ENCODE results near the gene ARHGAP25.

Gene ARHGAP25

DNA sequence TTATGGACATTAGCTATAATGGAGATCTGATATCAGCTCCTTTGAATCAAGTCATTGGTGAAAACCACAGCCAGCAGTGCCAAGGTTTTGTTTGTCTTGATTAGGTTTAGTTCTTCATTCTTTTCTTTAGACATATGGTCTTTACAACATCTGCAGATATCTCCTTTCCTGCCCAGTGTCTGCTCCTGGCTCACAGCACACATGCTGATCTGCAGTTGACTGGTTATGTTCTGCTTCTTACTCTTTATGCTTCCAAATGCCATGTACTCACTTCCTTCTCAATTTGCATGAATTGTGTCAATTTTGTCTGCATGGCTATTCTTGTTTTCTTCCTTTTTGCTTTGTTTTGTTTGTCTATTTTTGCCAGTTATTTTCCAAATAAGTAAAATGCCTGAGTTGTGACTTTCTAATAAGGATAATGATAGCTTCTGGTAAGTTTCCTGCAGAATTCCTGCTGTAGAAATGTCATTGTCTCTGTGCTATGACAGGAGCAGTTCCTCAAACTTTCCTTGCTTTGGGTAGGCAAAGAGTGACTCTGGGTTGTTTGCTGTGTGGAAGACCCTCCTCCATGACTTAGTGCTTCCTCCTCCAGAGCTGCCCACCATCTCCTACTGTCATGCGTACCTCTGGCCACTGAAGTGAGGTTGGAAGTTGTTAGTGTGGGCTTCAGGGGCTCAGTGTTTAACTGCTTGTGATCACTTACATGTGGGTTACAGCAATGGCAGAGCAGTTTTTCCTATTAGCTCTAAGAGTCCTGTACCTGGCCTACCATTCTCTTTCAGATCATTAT lies 8.2 kb downstream of the ARHGAP25 start:
- DNase-seq (ENCODE audit: low read depth, low spot score): no peak

DNA sequence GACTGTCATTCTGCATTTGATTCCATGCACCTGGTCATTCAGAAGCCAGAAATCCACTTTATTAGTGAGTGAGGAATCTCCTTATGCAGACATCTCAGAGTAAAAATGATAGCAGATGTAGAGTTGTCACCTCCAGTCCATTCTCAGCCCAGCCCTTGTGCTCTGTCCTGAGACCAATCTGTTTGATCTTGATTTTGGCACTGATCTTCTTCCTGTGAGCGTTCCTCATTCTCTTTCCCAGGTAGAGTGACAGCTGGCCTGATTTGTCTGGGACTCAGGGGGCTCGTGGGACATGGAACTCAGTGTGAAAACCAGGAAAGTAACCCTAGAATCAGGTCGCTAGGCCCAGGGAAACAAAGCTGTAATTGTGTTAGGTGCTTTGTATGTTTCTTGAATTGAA lies 8.9 kb downstream of the ARHGAP25 start:
- DNase-seq (ENCODE audit: low read depth, low spot score): no peak

DNA sequence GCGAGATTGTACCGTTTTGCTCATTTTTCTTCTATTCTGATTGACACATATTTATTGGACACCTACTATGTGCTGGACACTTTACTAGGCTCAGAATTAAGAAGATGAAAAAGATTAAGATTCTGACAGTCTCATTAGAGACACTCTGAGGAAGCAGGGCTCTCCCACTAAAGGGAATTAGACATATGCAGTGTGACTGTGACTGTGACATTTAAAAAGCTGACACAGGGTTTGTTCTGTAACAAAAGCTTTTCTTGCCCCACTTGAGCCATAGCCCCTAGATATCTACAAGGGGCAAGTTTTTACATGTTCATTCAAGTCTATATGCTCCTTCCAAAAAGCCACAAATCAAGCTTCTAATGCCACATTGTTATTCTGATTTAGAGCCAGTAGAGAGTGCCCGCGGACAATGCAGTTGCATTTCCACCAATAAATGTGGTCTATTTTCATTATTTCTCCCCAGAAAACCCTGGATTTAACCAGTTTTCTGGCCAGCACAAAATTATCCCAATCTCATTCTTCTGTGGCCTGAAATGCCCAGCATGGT lies 9.8 kb downstream of the ARHGAP25 start:
- DNase-seq (ENCODE audit: low read depth, low spot score): no peak

DNA sequence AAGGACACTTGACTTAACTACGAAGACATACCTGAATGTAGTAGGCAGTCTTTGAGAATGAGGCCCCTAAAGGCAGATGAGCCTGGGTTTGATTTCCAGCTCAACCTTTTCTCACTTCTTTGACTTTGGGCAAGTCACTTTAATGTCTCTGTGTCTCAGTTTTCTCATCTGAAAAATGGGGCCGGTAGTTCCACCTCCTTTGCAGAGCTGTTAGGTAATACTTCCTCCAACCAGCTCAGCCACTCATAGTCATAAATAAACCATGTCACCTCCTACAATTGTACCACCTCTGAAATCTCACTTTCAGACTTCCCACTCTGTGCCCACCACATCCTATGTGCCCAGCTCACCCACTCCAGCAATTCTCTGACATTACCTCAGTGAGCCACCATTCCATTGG lies 10.4 kb downstream of the ARHGAP25 start:
- DNase-seq (ENCODE audit: low read depth, low spot score): no peak

DNA sequence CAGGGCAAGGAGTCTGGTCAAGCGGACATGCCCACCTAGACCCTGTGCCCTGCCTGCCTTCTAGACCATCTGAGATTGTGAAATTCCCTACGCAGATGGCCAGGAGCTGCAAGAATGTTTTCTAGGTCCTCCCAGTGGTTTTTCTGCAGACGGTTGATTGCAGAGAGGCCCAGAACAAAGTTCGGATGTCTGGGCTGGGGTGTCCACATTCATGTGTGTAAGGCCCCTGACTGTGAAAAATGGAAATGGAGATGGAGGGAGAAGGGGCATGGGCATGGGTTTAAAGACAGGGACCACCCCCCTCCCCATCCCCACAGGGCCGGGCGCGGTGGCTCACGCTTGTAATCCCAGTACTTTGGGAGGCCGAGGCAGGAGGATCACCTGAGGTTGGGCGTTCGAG lies 11.8 kb downstream of the ARHGAP25 start:
- no peak for DNase-seq (ENCODE audit: low read depth, low spot score)

DNA sequence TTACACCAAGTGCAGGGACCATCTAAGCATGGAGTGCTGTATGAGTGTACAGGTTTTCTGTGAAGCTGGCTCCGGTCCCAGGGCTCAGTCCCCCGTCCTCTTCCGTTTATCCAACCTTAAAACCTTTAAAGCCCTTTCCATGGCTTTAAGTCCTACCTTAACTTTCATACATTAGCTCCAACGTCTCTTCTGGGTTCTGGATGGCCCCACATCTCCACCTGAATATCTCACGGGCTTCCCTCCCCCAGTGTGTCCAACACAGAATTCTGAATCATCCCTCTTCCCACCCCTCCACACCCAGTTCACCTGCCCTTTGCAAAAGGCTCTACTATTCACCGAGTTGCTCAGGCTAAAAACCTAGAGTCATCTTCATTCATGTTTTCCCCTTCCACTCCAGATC lies 12.8 kb downstream of the ARHGAP25 start:
- DNase-seq (ENCODE audit: low read depth, low spot score): no peak

DNA sequence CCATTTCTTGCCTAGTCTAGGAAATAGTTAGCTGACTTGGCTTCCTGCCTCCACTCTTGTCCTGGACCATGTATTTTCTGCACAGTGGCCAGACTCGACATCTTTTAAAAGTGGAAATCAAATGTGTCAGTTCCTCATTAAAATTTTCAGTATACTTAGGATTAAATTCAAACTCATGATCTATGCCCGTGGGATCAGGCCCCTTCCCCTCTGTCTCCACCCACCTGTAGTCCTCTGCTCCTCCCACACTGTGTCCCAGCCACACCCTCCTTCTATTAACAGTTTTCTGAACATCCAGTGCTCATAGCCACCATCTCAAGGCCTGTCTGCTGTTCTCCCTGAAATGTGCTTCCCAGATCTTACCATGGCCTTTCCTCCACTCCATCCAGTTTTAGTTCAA lies 13.3 kb downstream of the ARHGAP25 start:
- no peak for DNase-seq (ENCODE audit: low read depth, low spot score)

DNA sequence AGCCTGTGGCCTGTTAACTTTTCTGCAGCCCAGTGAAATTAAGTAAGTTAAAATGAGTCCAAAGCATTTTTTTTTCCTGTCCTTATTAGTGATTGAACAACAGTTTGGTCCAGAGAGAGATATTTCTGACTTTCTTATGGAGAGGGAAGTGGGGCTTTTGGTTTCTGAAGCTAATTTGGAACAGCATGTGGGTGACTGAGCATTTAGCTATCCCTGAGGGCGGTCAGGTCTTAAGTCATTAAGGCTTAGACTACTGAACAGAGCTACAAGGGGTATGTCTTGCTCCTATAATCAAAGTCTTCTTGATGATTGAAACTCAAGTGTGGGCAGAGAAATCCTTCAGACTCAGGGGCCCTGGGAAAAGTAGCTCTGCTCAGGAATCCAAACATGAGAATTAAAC lies 14.0 kb downstream of the ARHGAP25 start:
- no peak for DNase-seq (ENCODE audit: low read depth, low spot score)

DNA sequence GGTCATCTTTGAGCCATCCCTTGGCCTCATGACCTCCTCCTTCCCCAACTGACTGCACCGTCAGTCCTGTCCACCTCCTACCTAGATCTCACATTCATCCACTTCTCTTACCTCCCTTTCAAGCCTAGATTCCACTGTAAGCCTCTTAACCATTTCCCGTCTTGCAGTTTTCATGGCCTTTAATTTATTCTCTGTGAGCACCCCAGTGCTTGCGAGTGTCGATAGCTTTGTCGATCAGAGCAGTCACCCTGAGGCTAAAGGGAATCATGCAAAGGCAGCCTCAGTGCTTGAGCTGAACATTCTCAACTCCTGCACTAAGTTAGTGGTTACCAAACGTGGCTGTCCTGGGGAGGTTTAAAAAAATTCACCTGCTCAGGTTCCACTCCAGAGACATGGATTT lies 14.7 kb downstream of the ARHGAP25 start:
- DNase-seq (ENCODE audit: low read depth, low spot score): no peak

DNA sequence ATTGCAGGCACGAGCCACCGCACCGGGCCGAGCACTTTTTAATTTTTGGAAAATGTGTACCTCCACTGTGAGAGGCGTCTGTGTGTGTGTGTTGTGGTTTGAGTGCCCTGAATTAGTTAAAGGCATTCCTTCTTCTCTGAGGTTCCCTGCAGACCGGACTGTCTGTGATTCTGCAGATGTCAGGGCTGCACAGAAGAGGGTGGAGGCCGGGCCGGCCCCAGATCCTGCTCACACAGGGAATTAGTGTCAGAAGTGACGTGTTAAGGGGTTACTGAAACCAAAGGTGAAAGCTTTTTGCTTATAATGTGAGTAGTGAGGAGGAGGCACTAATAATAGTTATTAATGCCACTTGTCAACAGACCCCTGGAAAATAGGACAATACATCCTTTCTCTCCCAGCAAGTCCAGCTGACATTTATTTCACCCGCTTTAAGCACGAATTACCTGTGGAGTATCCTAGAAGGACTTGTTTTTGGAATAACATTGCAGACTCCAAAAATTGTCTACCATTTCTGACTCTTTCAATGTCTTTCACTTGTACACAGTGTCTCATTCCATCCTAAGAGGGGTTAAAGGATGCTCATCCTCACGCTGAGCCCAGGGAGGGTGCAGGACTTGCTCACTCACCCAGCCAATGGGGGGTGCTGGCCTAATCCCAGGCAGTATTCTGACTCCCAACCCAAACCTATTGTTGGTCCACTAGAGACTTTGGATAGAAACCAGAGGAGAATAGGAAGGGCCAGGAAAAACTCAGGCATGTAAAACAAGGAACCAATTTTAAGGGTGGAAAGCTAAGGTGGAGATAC lies 16.2 kb downstream of the ARHGAP25 start:
- no peak for DNase-seq (ENCODE audit: low read depth, low spot score)

DNA sequence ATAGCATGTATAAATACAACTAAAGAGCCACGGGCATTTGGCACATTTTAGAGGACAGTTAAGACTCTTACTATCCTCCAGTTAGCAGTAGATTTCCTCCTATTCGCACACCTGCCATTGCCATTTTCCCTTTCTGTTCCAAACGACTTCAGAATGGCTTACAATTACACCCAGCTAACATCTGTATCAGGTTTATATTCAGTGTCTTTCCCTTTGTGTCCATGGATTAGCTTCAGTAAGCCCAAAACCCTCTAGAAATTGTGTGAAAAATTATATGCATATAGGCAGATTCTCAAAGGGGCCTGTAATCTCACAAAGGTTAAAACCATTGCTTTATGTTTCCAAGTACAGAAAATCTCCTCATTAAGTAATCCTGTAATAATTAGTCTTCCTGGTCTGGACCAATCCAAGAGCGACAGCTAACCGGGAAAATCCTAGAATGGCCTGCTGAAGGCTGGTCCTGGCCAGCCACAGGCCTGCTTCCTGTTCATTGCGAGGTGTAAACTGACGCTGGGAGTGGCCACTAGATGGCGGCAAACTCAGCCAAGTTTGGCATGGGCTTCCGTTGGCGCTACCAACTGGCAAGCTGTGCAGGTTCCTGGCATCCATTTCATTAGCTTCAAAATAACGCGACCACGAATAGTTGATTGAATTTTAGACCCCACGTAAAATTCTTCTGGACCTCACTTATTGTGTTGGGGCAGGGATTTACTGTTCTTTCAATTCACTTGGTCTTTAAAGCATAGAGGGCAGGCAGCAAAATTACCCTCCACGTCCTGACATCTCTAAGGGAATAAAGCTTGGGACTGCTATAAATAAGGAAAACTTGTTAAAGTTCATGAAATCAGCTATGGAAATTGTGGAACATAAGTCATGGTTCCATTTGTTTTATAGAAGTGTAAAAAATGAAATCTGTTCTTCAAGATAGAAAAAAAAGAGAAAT lies 17.1 kb downstream of the ARHGAP25 start:
- no peak for DNase-seq (ENCODE audit: low read depth, low spot score)

DNA sequence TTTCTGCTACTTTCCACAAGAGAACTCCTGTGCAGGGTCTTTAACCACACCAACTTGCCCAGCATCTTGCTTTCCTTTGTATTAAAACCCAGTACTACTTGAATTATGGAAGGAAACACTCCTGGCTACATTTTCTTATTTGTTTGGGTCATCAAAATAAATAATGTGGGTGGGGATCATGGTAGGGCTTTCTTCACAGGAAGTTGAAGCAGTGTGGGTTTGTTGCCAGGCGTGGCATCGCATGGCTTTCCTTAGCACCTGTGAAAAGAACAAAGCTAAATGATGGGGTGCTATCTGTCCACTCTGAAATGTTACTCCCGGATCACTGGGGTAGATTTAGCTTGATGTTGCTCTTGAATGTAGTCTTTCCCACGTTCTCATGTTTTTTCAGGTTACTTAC lies 18.7 kb downstream of the ARHGAP25 start:
- DNase-seq (ENCODE audit: low read depth, low spot score): no peak

DNA sequence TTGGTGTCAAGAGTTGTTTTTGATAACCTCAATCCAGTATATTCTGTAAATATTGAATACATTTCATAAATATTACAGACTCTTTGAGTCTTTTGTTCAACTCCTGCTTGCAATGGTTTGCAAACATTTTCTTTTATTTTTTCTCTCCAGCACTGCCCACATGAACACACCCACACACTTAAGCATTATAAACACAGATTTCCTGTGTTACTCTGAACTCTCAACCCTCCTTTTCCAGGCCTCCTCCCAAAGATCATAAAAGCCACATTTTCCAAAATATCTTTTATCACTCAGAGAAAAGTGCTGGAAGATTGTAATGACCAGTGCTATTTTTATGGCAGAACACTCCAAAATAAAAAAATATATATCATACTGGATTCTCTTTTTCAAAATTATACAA lies 20.5 kb downstream of the ARHGAP25 start:
- no peak for DNase-seq (ENCODE audit: low read depth, low spot score)

DNA sequence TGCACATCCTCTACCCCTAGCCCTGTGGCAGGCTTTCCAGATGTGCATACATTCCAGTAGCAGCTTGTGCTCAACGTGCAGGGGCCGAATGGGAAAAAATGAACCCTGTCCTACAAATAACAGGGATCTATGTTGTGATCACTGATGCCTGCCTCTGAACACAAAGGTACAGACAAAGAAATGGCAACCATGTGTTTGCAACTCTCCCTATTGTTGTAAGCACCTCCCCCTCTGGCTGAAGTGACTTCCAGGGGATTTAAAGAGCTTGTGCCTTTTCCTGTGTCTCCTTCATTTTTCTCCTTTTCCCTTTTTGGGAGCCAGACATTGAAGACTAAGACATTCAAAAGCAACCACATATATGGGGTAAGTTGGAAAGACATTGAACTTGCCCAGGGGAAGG lies 21.6 kb downstream of the ARHGAP25 start:
- DNase-seq (ENCODE audit: low read depth, low spot score): no peak

DNA sequence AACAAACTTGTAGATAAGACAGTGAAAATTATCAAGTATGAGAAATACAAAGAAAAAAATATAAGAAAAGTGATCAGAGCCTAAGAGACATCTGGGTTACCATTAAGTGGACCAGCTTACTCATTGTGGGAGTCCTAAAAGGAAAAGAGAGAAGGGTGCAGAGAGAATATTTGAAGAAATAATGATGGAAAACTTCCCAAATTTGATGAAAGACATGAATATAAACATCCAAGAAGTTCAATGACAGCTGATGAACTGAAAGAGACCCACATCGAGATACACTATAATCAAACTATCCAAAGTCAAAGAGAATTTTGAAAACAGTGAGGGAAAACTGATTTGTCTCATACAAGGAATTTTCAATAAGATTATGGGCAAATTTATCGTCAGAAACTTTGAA lies 22.5 kb downstream of the ARHGAP25 start:
- DNase-seq (ENCODE audit: low read depth, low spot score): no peak

DNA sequence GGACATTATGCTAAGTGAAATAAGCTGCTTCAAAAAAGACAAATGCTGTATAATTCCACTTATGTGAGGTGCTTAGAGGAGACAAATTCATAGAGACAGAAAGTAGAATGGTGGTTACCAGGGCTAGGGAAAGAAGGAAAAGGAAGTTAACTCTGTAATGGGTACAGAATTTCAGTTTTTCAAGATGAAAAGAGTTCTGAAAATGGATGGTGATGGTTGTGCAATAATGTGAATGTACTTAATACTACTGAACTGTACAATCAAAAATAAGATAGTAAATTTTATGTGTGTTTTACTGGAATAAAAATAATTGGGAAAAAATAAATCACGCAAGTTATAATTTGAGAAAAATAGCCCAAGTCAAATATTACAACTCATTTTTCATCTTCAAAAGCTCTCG lies 27.5 kb downstream of the ARHGAP25 start:
- DNase-seq (ENCODE audit: low read depth, low spot score): no peak

DNA sequence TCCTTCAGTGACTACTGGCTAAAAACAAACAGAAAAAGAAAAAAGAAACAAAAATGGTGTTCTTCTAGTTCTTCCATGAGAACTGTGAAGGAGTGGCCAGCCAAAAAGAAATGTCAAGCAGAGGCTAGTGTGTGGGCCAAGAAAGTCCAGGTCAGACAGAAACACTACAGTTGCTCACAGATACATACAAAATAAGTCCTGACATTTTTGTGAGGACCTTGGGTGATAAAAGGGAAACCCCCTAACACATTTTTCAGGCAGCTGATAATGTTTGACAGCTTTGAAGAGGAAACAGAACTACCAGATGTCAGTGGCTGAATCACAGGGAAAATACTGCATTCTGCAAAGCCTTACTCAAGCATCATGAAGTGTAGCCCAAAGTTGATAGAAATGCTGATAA lies 28.1 kb downstream of the ARHGAP25 start:
- no peak for DNase-seq (ENCODE audit: low read depth, low spot score)

DNA sequence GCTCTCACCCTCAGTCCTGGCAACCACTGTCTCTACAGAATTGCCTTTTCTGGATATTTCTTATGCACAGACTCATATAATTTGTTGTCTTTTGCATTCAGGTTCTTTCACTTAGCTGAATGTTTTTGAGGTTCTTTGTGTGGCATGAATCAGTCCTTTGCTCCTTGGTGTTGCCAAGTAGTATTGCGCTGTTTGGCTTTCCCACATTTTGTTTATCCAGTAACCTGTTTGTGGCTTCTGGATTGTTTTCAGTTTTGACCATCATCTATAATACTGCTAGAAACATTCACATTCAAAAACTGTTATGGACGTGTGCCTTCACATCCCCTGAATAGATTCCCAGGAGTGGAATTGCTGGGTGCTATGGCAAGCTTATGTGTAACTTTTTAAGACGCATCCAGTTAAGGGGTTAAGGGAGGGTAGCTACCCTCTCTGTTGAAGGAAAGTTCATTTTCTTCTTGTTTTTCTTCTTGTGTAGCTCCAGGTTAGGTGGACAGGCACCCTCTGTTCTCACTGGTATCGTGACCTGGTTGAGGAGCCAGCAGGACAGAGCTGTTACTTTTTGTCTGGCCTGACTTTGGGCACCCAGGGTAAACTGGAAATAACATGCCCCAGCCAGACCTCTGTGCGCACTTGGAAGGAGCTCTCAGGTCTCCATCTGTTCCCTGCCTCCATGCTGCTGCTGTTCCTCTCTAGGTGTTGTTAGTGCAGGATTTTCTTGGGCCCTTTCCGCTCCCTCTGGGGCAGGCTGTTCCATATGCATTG lies 29.6 kb downstream of the ARHGAP25 start:
- no peak for DNase-seq (ENCODE audit: low read depth, low spot score)

DNA sequence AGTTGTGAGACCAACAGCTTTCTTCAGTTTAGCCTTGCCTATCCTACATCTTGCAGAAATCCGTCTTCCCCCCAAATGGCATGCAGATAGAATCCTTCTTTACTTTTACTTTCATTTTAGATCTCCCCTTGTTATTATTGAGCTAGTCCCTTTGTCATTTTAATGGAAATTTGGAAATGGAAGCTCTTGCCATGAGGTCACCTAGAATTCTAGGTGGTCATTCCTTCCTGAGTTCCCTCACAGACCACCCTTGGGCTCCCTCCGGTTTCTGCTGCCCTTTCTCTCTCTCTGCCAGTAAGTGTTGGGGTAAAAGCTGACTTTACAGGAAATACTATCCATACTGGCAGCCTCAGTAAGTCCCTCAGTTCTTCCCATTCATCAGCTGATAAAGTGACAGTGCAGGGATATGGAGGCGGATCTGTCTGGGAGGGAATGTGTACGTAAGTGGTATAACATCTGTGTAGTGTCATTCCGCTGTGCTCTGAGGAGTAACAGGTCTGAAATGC lies 30.2 kb downstream of the ARHGAP25 start:
- no peak for DNase-seq (ENCODE audit: low read depth, low spot score)

DNA sequence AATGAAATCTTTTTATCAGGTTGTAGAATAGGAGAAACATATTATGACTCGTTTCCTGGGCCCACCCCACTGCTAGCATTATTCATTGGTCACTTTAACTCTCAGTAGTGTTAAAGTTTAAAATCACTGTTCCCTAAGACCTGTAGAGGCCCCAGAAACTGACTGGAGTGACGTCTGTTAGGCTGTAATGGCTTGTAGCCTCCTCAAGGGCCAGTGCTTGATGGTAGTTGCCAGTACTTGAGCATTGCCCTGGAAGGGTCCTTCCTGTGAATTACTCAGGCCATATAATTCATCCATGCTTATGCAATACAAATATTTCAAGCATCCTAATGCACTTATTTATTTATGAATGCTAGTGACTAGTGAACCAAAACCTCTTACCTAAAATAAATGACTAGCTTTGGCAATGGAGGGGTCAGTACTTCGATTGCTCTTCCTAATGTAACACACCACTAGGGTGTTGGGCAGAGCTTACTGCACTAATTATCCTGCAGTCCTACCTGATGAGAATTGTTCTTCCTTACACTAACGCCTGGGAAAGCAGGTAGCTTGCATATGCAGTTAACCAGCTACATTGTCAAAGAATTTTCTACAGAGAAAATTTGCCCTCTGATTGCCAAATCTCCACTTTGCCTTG lies 31.2 kb downstream of the ARHGAP25 start:
- DNase-seq (ENCODE audit: low read depth, low spot score): no peak

Data from iPS DF 19.7 (cell line).